Retinal pigment epithelial cell (primary cell): ENCODE measurements around the gene KIF14.

ENCODE experiments used
- DNase-seq: peaks from one replicate; pipeline ENCODE4 v3.0.0-alpha.2; 2010; ENCODE audit warnings: low read depth
- H3K4me3 ChIP-seq: 2 replicates; pipeline ENCODE4 v1.5.1; 2011; ENCODE audit warnings: mild to moderate bottlenecking, low read length, control low read depth, moderate library complexity
- CTCF ChIP-seq: conservative IDR thresholded peaks from 2 replicates; pipeline ENCODE4 v1.5.1; 2011; ENCODE audit warnings: low read depth, low read length, control low read depth, inconsistent platforms

The KIF14 gene

DNA sequence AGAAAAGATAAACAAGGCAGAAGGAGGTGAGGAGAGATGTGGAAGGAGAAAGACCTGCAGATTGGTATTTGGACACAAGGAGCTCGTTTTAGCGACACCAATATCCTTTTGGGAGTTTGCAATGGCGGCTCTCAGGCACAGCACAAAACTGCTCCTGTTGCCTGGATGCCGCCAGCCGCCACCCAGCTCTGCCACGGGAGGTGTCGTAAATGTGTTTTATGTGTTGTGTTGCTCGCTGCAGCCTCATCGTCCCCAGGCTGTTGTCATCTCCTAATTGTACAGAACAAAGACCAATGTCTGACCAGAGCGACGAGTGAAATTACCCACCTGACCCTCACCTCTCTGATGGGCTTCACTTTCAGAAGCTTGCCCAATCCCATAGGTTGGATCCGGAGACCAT lies 114.1 kb downstream of the KIF14 start:
- no peak for DNase-seq
- no peak for TF ChIP-seq CTCF
- H3K4me3 ChIP-seq = no peak overlapping the region

DNA sequence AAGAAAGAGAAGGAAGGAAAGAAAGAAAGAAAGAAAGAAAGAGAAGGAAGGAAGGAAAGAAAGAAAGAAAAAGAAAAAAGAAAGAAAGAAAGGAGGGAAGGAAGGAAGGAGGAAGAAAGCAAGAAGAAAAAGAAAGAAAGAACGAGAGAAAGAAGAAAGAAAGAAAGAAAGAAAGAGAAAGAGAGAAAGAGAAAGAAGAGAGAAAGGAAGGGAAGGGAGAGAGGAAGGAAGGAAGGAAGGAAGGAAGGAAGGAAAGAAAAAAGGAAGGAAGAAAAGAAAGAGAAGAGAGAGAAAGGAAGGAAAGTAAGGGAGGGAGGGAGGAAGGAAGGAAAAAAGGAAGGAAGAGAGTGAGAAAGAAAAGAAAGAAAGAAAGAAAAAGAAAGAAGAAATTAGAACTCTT lies 115.3 kb downstream of the KIF14 start:
- DNase-seq = no peak
- no peak overlapping the region for H3K4me3 ChIP-seq
- TF ChIP-seq CTCF = no peak
